Neural crest cell (in vitro differentiated cells): ENCODE results near the gene ALDH1A3. TPM values are rescaled to one million over a fixed set of nuclear protein-coding genes. Genes with fewer than 3 reads are reported as not detected.

Experiments used
- DNase-seq: peaks from one replicate; pipeline ENCODE4 v3.0.0; 2021; ENCODE audit warnings: low read depth, mixed read lengths, low spot score
- H3K27ac Mint-ChIP-seq: one replicate; pipeline ENCODE4 v1.8.0; 2021; ENCODE audit warnings: mild to moderate bottlenecking, mixed read lengths; ENCODE audit not compliant: unreplicated experiment
- H3K27me3 Mint-ChIP-seq: 2 replicates; pipeline ENCODE4 v1.8.0; 2021; ENCODE audit warnings: low read depth, mild to moderate bottlenecking, mixed read lengths
- H3K36me3 Mint-ChIP-seq: 2 replicates; pipeline ENCODE4 v1.8.0; 2021; ENCODE audit warnings: low read depth, mild to moderate bottlenecking, mixed read lengths
- H3K4me1 Mint-ChIP-seq: 2 replicates; pipeline ENCODE4 v1.8.0; 2021; ENCODE audit warnings: mixed read lengths
- H3K4me3 Mint-ChIP-seq: one replicate; pipeline ENCODE4 v1.8.0; 2021; ENCODE audit warnings: mild to moderate bottlenecking, mixed read lengths
- H3K9me3 Mint-ChIP-seq: 2 replicates; pipeline ENCODE4 v1.8.0; 2021; ENCODE audit warnings: mixed read lengths
- CTCF ChIP-seq: fragments of 200-600 bp; sonication (generic); conservative IDR thresholded peaks from 2 replicates; pipeline ENCODE4 v1.5.0; 2021; ENCODE audit warnings: antibody characterized with exemption, mild to moderate bottlenecking
- total RNA-seq: library from RNA; stranded (reverse); gene quantifications from 2 replicates; pipeline ENCODE4 v1.2.1, GENCODE V29; 2021

ALDH1A3 gene
- total RNA-seq, 1 donor from 2014 or later: 8.0 TPM

GRCh38 chr15:100926258-100926657 is 46.6 kb downstream of the ALDH1A3 start:
- no peak for TF ChIP-seq CTCF
- no peak overlapping the region for H3K27ac Mint-ChIP-seq
- H3K9me3 Mint-ChIP-seq: no peaks in the 10 kb centered on the region
- H3K27me3 Mint-ChIP-seq: peaks cover 41% of the 10 kb centered on the region
- no peak overlapping the region for H3K4me3 Mint-ChIP-seq
- no peak for DNase-seq
- no peaks in the 10 kb centered on the region for H3K36me3 Mint-ChIP-seq
- no peaks in the 10 kb centered on the region for H3K4me1 Mint-ChIP-seq

- no peak for TF ChIP-seq CTCF
- no peaks in the 10 kb centered on the region for H3K9me3 Mint-ChIP-seq
- peaks cover 32% of the 10 kb centered on the region for H3K27me3 Mint-ChIP-seq
- no peak overlapping the region for H3K4me3 Mint-ChIP-seq
- no peaks in the 10 kb centered on the region for H3K36me3 Mint-ChIP-seq
- no peak for DNase-seq
- no peaks in the 10 kb centered on the region for H3K4me1 Mint-ChIP-seq
- H3K27ac Mint-ChIP-seq: no peak overlapping the region
Observed at GRCh38 chr15:100926971-100927756, 47.5 kb downstream of the ALDH1A3 start.

- no peaks in the 10 kb centered on the region for H3K9me3 Mint-ChIP-seq
- H3K4me3 Mint-ChIP-seq: no peak overlapping the region
- no peaks in the 10 kb centered on the region for H3K36me3 Mint-ChIP-seq
- peaks cover 16% of the 10 kb centered on the region for H3K27me3 Mint-ChIP-seq
- no peak for TF ChIP-seq CTCF
- H3K27ac Mint-ChIP-seq: no peak overlapping the region
- no peak for DNase-seq
- no peaks in the 10 kb centered on the region for H3K4me1 Mint-ChIP-seq
Observed at GRCh38 chr15:100928632-100929280, 49.1 kb downstream of the ALDH1A3 start.

- no peak for DNase-seq
- TF ChIP-seq CTCF: no peak
Observed at GRCh38 chr15:100929641-100930042, 50.0 kb downstream of the ALDH1A3 start.

GRCh38 chr15:100930306-100930848 is 50.7 kb downstream of the ALDH1A3 start:
- H3K4me1 Mint-ChIP-seq: no peaks in the 10 kb centered on the region
- peaks cover 5% of the 10 kb centered on the region for H3K27me3 Mint-ChIP-seq
- TF ChIP-seq CTCF: no peak
- no peak overlapping the region for H3K4me3 Mint-ChIP-seq
- H3K27ac Mint-ChIP-seq: no peak overlapping the region
- no peaks in the 10 kb centered on the region for H3K36me3 Mint-ChIP-seq
- DNase-seq: no peak
- H3K9me3 Mint-ChIP-seq: no peaks in the 10 kb centered on the region

More at GRCh38 chr15:100929641-100930042, 50.0 kb downstream of the ALDH1A3 start:
- no peaks in the 10 kb centered on the region for H3K9me3 Mint-ChIP-seq
- no peak overlapping the region for H3K4me3 Mint-ChIP-seq
- H3K36me3 Mint-ChIP-seq: no peaks in the 10 kb centered on the region
- H3K27me3 Mint-ChIP-seq: peaks cover 7% of the 10 kb centered on the region
- no peak overlapping the region for H3K27ac Mint-ChIP-seq
- no peaks in the 10 kb centered on the region for H3K4me1 Mint-ChIP-seq
